Endothelial cell of umbilical vein (primary cell): ENCODE data around the gene CORO6.

Experiments
- CTCF ChIP-seq, 2 donors: IDR thresholded peaks; 1 replicate in 1 of 2; 2 replicates in 1 of 2; pipeline ENCODE4 v1.5.1; 2011; ENCODE audit warnings: low read length in 2 of 2, mild to moderate bottlenecking in 2 of 2, moderate library complexity in 2 of 2, control low read depth in 1 of 2, inconsistent platforms in 1 of 2, low read depth in 1 of 2; ENCODE audit not compliant: insufficient read depth in 1 of 2; ENCODE audit errors: extremely low read depth in 1 of 2
- EZH2 ChIP-seq: IDR thresholded peaks from 2 replicates; pipeline ENCODE4 v1.6.1; 2012; ENCODE audit warnings: borderline replicate concordance, low read depth, mild to moderate bottlenecking, moderate library complexity, low read length, inconsistent platforms; ENCODE audit not compliant: severe bottlenecking
- GATA2 ChIP-seq: IDR thresholded peaks from 2 replicates; pipeline ENCODE4 v1.7.0; 2011; ENCODE audit warnings: low read depth, mild to moderate bottlenecking, moderate library complexity, mixed read lengths, low read length; ENCODE audit not compliant: insufficient read length, insufficient read depth
- JUN ChIP-seq: IDR thresholded peaks from 2 replicates; pipeline ENCODE4 v1.6.1; 2011; ENCODE audit warnings: borderline replicate concordance, low read depth; ENCODE audit not compliant: insufficient read length, insufficient read depth
- MYC ChIP-seq: IDR thresholded peaks from one replicate; pipeline ENCODE4 v1.6.1; 2011; ENCODE audit warnings: mild to moderate bottlenecking, low read depth, low read length
- POLR2A ChIP-seq: IDR thresholded peaks from 2 replicates; pipeline ENCODE4 v1.6.1; 2012; ENCODE audit warnings: low read depth, mild to moderate bottlenecking, control low read depth, low read length
- POLR2AphosphoS5 ChIP-seq: IDR thresholded peaks from 2 replicates; pipeline ENCODE4 v1.6.1; 2012; ENCODE audit warnings: low read depth, mild to moderate bottlenecking, control low read depth, low read length, moderate library complexity; ENCODE audit not compliant: insufficient read depth
- TF ChIP-seq, protein P1 (sequence below): IDR thresholded peaks from 2 replicates; pipeline ENCODE4 v1.6.1; 2011; ENCODE audit not compliant: insufficient read depth, insufficient read length

DNA sequence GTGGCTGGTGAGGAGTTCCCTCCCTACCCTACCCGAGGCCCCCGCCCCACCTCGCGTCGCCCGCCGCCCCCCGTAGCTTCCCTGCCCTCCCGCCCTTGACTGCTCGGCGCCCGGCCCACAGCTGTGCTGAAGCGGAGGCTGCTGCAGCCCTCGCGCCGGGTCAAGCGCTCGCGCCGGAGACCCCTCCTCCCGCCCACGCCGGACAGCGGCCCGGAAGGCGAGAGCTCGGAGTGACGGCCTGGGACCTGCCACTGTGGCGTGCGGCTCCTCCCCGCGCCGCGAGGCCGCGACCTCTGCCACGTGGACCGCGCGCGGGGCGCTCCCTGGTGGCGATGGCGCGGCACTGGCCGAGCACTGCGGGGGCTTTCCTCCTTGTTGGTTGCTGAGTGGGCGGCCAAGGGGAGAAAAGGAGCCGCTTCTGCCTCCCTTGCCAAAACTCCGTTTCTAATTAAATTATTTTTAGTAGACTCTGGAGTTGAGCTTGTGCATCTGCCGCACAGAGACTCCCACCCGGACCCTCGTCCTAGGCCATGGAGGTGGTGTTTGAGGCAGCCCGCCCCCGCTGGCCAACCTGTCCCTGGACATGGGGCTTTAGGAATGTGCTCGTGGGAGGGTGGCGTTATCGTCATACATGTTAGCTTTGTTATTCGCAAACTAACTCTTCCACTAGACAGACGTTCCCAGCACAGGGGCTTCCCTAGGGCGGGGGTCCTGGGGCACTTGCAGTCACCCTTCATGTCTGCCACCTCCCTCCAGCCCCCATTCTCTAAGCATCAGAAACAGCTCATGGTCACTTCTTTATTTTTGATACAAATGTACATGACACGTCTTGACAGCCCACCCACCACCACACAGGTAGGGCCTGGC lies 49.8 kb downstream of the CORO6 start:
- no peak for TF ChIP-seq EZH2
- TF ChIP-seq POLR2A, result no peak
- TF ChIP-seq POLR2AphosphoS5, result peak; percentile 87
- no peak for TF ChIP-seq GATA2
- peak; percentile 85 to 86 for TF ChIP-seq CTCF (IDR thresholded peaks at IDR 0.05; ENCODE audit: extremely low read depth in 1 of 2, insufficient read depth in 1 of 2, low read depth in 1 of 2, low read length in 2 of 2)
- TF ChIP-seq, protein P1, sequence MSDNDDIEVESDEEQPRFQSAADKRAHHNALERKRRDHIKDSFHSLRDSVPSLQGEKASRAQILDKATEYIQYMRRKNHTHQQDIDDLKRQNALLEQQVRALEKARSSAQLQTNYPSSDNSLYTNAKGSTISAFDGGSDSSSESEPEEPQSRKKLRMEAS, result peak; percentile 83
- TF ChIP-seq JUN, result no peak
- peak; percentile 87 for TF ChIP-seq MYC
